ENCODE results near the gene DDX24.

GRCh38 chr14:94087891-94088290 is 6.9 kb upstream of the DDX24 start:
- TF ChIP-seq POLR2A (IDR thresholded peaks at IDR 0.05) (no peak), POLR2AphosphoS5 (IDR thresholded peaks at IDR 0.05) (no peak), CTCF (IDR thresholded peaks at IDR 0.05) (no peak), EP300 (IDR thresholded peaks at IDR 0.05) (no peak)

All from sigmoid colon (tissue), 4 donors.